ENCODE results near the gene ELMO1.

Gene ELMO1

GRCh38 chr7:37081436-37081835, 367.2 kb downstream of the ELMO1 start:
- Mint-ChIP-seq H3K4me1 (ENCODE audit: low read depth) (peaks cover 24% of the 10 kb centered on the region), H3K36me3 (ENCODE audit: low read depth) (peaks cover 63% of the 10 kb centered on the region), H3K27ac (no peak overlapping the region), H3K9me3 (no peaks in the 10 kb centered on the region), H3K27me3 (no peaks in the 10 kb centered on the region), H3K4me3 (no peak overlapping the region)
- intact Hi-C loops (cut with micrococcal nuclease), result no loop called here

GRCh38 chr7:37079420-37079819, 369.2 kb downstream of the ELMO1 start:
- Mint-ChIP-seq H3K4me1 (ENCODE audit: low read depth) (peaks cover 24% of the 10 kb centered on the region), H3K4me3 (no peak overlapping the region), H3K27ac (no peak overlapping the region), H3K36me3 (ENCODE audit: low read depth) (peaks cover 50% of the 10 kb centered on the region), H3K9me3 (no peaks in the 10 kb centered on the region), H3K27me3 (no peaks in the 10 kb centered on the region)
- intact Hi-C loops (cut with micrococcal nuclease), result no loop called here

- intact Hi-C loops (cut with micrococcal nuclease), result no loop called here
- H3K27me3 Mint-ChIP-seq, result no peaks in the 10 kb centered on the region
- peaks cover 17% of the 10 kb centered on the region for H3K4me1 Mint-ChIP-seq (ENCODE audit: low read depth)
- H3K36me3 Mint-ChIP-seq (ENCODE audit: low read depth), result peaks cover 39% of the 10 kb centered on the region
- no peaks in the 10 kb centered on the region for H3K9me3 Mint-ChIP-seq
- H3K27ac Mint-ChIP-seq, result no peak overlapping the region
- H3K4me3 Mint-ChIP-seq, result no peak overlapping the region
Observed at GRCh38 chr7:37076668-37077067, 372.0 kb downstream of the ELMO1 start.

- Mint-ChIP-seq H3K4me3 (no peak overlapping the region), H3K27ac (no peak overlapping the region), H3K36me3 (ENCODE audit: low read depth) (peaks cover 29% of the 10 kb centered on the region), H3K9me3 (no peaks in the 10 kb centered on the region), H3K4me1 (ENCODE audit: low read depth) (peaks cover 19% of the 10 kb centered on the region), H3K27me3 (no peaks in the 10 kb centered on the region)
- intact Hi-C loops (cut with micrococcal nuclease), result no loop called here
Observed at GRCh38 chr7:37074370-37074769, 374.3 kb downstream of the ELMO1 start.

GRCh38 chr7:37071124-37071523, 377.5 kb downstream of the ELMO1 start:
- intact Hi-C loops (cut with micrococcal nuclease), result no loop called here
- Mint-ChIP-seq H3K4me1 (ENCODE audit: low read depth) (peaks cover 11% of the 10 kb centered on the region), H3K27me3 (no peaks in the 10 kb centered on the region), H3K36me3 (ENCODE audit: low read depth) (peaks cover 12% of the 10 kb centered on the region), H3K27ac (no peak overlapping the region), H3K4me3 (no peak overlapping the region), H3K9me3 (no peaks in the 10 kb centered on the region)

GRCh38 chr7:37070471-37070870, 378.2 kb downstream of the ELMO1 start:
- Mint-ChIP-seq H3K4me1 (ENCODE audit: low read depth) (peaks cover 17% of the 10 kb centered on the region), H3K27ac (no peak overlapping the region), H3K27me3 (no peaks in the 10 kb centered on the region), H3K4me3 (no peak overlapping the region), H3K9me3 (no peaks in the 10 kb centered on the region), H3K36me3 (ENCODE audit: low read depth) (peaks cover 16% of the 10 kb centered on the region)
- intact Hi-C loops (cut with micrococcal nuclease), result no loop called here

GRCh38 chr7:37070031-37070430, 378.6 kb downstream of the ELMO1 start:
- H3K27me3 Mint-ChIP-seq, result no peaks in the 10 kb centered on the region
- H3K4me1 Mint-ChIP-seq (ENCODE audit: low read depth), result peaks cover 21% of the 10 kb centered on the region
- H3K27ac Mint-ChIP-seq, result no peak overlapping the region
- peaks cover 21% of the 10 kb centered on the region for H3K36me3 Mint-ChIP-seq (ENCODE audit: low read depth)
- intact Hi-C loops (cut with micrococcal nuclease), result no loop called here
- H3K9me3 Mint-ChIP-seq, result no peaks in the 10 kb centered on the region
- no peak overlapping the region for H3K4me3 Mint-ChIP-seq

- Mint-ChIP-seq H3K9me3 (no peaks in the 10 kb centered on the region), H3K27ac (no peak overlapping the region), H3K36me3 (ENCODE audit: low read depth) (peaks cover 21% of the 10 kb centered on the region), H3K27me3 (no peaks in the 10 kb centered on the region), H3K4me1 (ENCODE audit: low read depth) (peaks cover 21% of the 10 kb centered on the region), H3K4me3 (no peak overlapping the region)
- intact Hi-C loops (cut with micrococcal nuclease), result no loop called here
Observed at GRCh38 chr7:37069336-37069735, 379.3 kb downstream of the ELMO1 start.

GRCh38 chr7:37068902-37069301, 379.8 kb downstream of the ELMO1 start:
- H3K4me3 Mint-ChIP-seq, result no peak overlapping the region
- H3K36me3 Mint-ChIP-seq (ENCODE audit: low read depth), result peaks cover 21% of the 10 kb centered on the region
- H3K27ac Mint-ChIP-seq, result no peak overlapping the region
- no peaks in the 10 kb centered on the region for H3K27me3 Mint-ChIP-seq
- intact Hi-C loops (cut with micrococcal nuclease), result no loop called here
- H3K9me3 Mint-ChIP-seq, result no peaks in the 10 kb centered on the region
- H3K4me1 Mint-ChIP-seq (ENCODE audit: low read depth), result peaks cover 23% of the 10 kb centered on the region

GRCh38 chr7:37068038-37068437, 380.6 kb downstream of the ELMO1 start:
- Mint-ChIP-seq H3K9me3 (no peaks in the 10 kb centered on the region), H3K27ac (no peak overlapping the region), H3K4me1 (ENCODE audit: low read depth) (peaks cover 28% of the 10 kb centered on the region), H3K27me3 (no peaks in the 10 kb centered on the region), H3K4me3 (no peak overlapping the region), H3K36me3 (ENCODE audit: low read depth) (peaks cover 21% of the 10 kb centered on the region)
- intact Hi-C loops (cut with micrococcal nuclease), result no loop called here

GRCh38 chr7:37065779-37066271, 382.8 kb downstream of the ELMO1 start:
- H3K36me3 Mint-ChIP-seq (ENCODE audit: low read depth), result peaks cover 21% of the 10 kb centered on the region
- H3K4me3 Mint-ChIP-seq, result no peak overlapping the region
- no peak overlapping the region for H3K27ac Mint-ChIP-seq
- no peaks in the 10 kb centered on the region for H3K9me3 Mint-ChIP-seq
- H3K4me1 Mint-ChIP-seq (ENCODE audit: low read depth), result peaks cover 20% of the 10 kb centered on the region
- H3K27me3 Mint-ChIP-seq, result no peaks in the 10 kb centered on the region
- intact Hi-C loops (cut with micrococcal nuclease), result no loop called here

GRCh38 chr7:37062560-37062859, 386.2 kb downstream of the ELMO1 start:
- peaks cover 9% of the 10 kb centered on the region for H3K36me3 Mint-ChIP-seq (ENCODE audit: low read depth)
- intact Hi-C loops (cut with micrococcal nuclease), result no loop called here

GRCh38 chr7:37061849-37062559, 386.7 kb downstream of the ELMO1 start:
- H3K27me3 Mint-ChIP-seq, result no peaks in the 10 kb centered on the region
- intact Hi-C loops (cut with micrococcal nuclease), result no loop called here
- H3K36me3 Mint-ChIP-seq (ENCODE audit: low read depth), result peaks cover 9% of the 10 kb centered on the region
- H3K4me3 Mint-ChIP-seq, result no peak overlapping the region
- no peak overlapping the region for H3K27ac Mint-ChIP-seq
- no peaks in the 10 kb centered on the region for H3K9me3 Mint-ChIP-seq
- peaks cover 18% of the 10 kb centered on the region for H3K4me1 Mint-ChIP-seq (ENCODE audit: low read depth)

More at GRCh38 chr7:37062560-37062859, 386.2 kb downstream of the ELMO1 start:
- Mint-ChIP-seq H3K27ac (no peak overlapping the region), H3K4me1 (ENCODE audit: low read depth) (peaks cover 18% of the 10 kb centered on the region), H3K4me3 (no peak overlapping the region), H3K9me3 (no peaks in the 10 kb centered on the region), H3K27me3 (no peaks in the 10 kb centered on the region)

- Mint-ChIP-seq H3K4me3 (no peak overlapping the region), H3K9me3 (no peaks in the 10 kb centered on the region), H3K4me1 (ENCODE audit: low read depth) (no peaks in the 10 kb centered on the region), H3K27ac (no peak overlapping the region), H3K36me3 (ENCODE audit: low read depth) (peaks cover 21% of the 10 kb centered on the region), H3K27me3 (no peaks in the 10 kb centered on the region)
- intact Hi-C loops (cut with micrococcal nuclease), result no loop called here
Observed at GRCh38 chr7:37056234-37056912, 392.3 kb downstream of the ELMO1 start.
